Measurements from ENCODE around the gene NFU1. TPM values are rescaled to one million over a fixed set of nuclear protein-coding genes. Genes with fewer than 3 reads are reported as not detected.

Gene NFU1
- total RNA-seq, 1 donor from 2014 or later, result 24.3 TPM

- intact Hi-C loops (cut with micrococcal nuclease), result loop anchor here (5.0 to 10.0 kb wide), 2 partner anchors 476 to 976 kb away; partner anchors contain the start of gene MXD1
- no peaks in the 10 kb centered on the region for H3K9me3 Mint-ChIP-seq
- no peak for ATAC-seq (ENCODE audit: low read depth)
- no peak overlapping the region for H3K4me3 Mint-ChIP-seq
- DNase-seq, result no peak
- ChIA-PET CTCF (interaction anchor here (2.2 kb wide), 1 partner anchor 127 kb away, joined by 18 read pairs; no protein-coding TSS in a partner anchor), POLR2A (interaction anchor here (0.6 kb wide), 1 partner anchor 99 kb away, joined by 6 read pairs; no protein-coding TSS in a partner anchor)
- H3K36me3 Mint-ChIP-seq (ENCODE audit: low read depth), result peaks cover 5% of the 10 kb centered on the region
- H3K4me1 Mint-ChIP-seq, result peaks cover 34% of the 10 kb centered on the region
- H3K27ac Mint-ChIP-seq, result peak overlapping the region; percentile 11
- H3K27me3 Mint-ChIP-seq, result no peaks in the 10 kb centered on the region
- no peak for TF ChIP-seq CTCF (IDR thresholded peaks at IDR 0.05)
Measured at GRCh38 chr2:69438580-69438979, 1.3 kb upstream of the NFU1 start.

- Mint-ChIP-seq H3K36me3 (ENCODE audit: low read depth) (peaks cover 5% of the 10 kb centered on the region), H3K9me3 (no peaks in the 10 kb centered on the region), H3K4me3 (peak overlapping the region; percentile 96), H3K27me3 (no peaks in the 10 kb centered on the region), H3K27ac (peak overlapping the region; percentile 93), H3K4me1 (peaks cover 34% of the 10 kb centered on the region)
- ChIA-PET CTCF (interaction anchor here (0.7 to 2.2 kb wide), 7 partner anchors 48 to 974 kb away, joined by 3 to 18 read pairs (median 3); no protein-coding TSS in a partner anchor), POLR2A (interaction anchor here (0.7 to 3.0 kb wide), 16 partner anchors 14 to 1631 kb away, joined by 3 to 25 read pairs (median 4); partner anchors contain the start of genes AAK1, APLF, C2orf42 and FBXO48)
- ATAC-seq (ENCODE audit: low read depth) (no peak), DNase-seq (no peak)
- intact Hi-C loops (cut with micrococcal nuclease), result loop anchor here (1.0 to 10.0 kb wide), 7 partner anchors 50 to 975 kb away; partner anchors contain the start of genes GFPT1, MXD1 and TIA1
- TF ChIP-seq CTCF (IDR thresholded peaks at IDR 0.05), result no peak
Measured at GRCh38 chr2:69437751-69438154, 518 bp upstream of the NFU1 start.

- peaks cover 34% of the 10 kb centered on the region for H3K4me1 Mint-ChIP-seq
- H3K4me3 Mint-ChIP-seq, result peak overlapping the region; percentile 96
- ChIA-PET CTCF (interaction anchor here (0.7 to 2.2 kb wide), 5 partner anchors 27 to 288 kb away, joined by 3 to 18 read pairs (median 3); no protein-coding TSS in a partner anchor), POLR2A (interaction anchor here (0.6 to 3.0 kb wide), 11 partner anchors 32 to 1632 kb away, joined by 3 to 25 read pairs (median 6); partner anchors contain the start of genes AAK1, C2orf42, GFPT1 and NAGK)
- DNase-seq (no peak), ATAC-seq (ENCODE audit: low read depth) (no peak)
- no peaks in the 10 kb centered on the region for H3K9me3 Mint-ChIP-seq
- H3K27me3 Mint-ChIP-seq, result no peaks in the 10 kb centered on the region
- H3K36me3 Mint-ChIP-seq (ENCODE audit: low read depth), result peaks cover 7% of the 10 kb centered on the region
- intact Hi-C loops (cut with micrococcal nuclease), result loop anchor here (1.0 to 10.0 kb wide), 4 partner anchors 212 to 974 kb away; partner anchors contain the start of genes GMCL1 and MXD1
- peak overlapping the region; percentile 93 for H3K27ac Mint-ChIP-seq
- no peak for TF ChIP-seq CTCF (IDR thresholded peaks at IDR 0.05)
Measured at GRCh38 chr2:69436596-69436937, 668 bp downstream of the NFU1 start.

- DNase-seq, result no peak
- peak overlapping the region; percentile 50 for H3K27ac Mint-ChIP-seq
- peak overlapping the region; percentile 5 for H3K4me3 Mint-ChIP-seq
Measured at GRCh38 chr2:69434753-69435152, 2.5 kb downstream of the NFU1 start.

More at GRCh38 chr2:69434753-69435152, 2.5 kb downstream of the NFU1 start:
- Mint-ChIP-seq H3K4me1 (peaks cover 34% of the 10 kb centered on the region), H3K27me3 (no peaks in the 10 kb centered on the region), H3K36me3 (ENCODE audit: low read depth) (peaks cover 19% of the 10 kb centered on the region), H3K9me3 (no peaks in the 10 kb centered on the region)
- no peak for ATAC-seq (ENCODE audit: low read depth)
- POLR2A ChIA-PET, result no interaction called here
- CTCF ChIA-PET, result interaction anchor here (0.6 kb wide), 1 partner anchor 147 kb away, joined by 3 read pairs; no protein-coding TSS in a partner anchor
- no peak for TF ChIP-seq CTCF (IDR thresholded peaks at IDR 0.05)
- intact Hi-C loops (cut with micrococcal nuclease), result loop anchor here (5.0 to 10.0 kb wide), 2 partner anchors 480 to 972 kb away; partner anchors contain the start of gene MXD1

Data from activated B cell treated with CpG ODN at 0.5 μM for 24 hours (primary cell).